Naive thymus-derived CD8-positive, alpha-beta T cell (primary cell): Measurements from ENCODE around the gene TMEM44. TPM values are rescaled to one million over a fixed set of nuclear protein-coding genes. Genes with fewer than 3 reads are reported as not detected.
A peak's percentile ranks its signal among the peaks of the same experiment; 100 is the strongest.

ENCODE experiments used
- ATAC-seq, 2 donors: fragments of 150-1000 bp; cut with Tn5 transposase in 1 of 2; sonication (Bioruptor Pico), chemical (Tn5 transposase) in 1 of 2; 1 replicate in 1 of 2; 2 replicates in 1 of 2; pipeline ENCODE4 v1.10.0; 2021; ENCODE audit warnings: mild to moderate bottlenecking in 2 of 2, moderate library complexity in 2 of 2
- POLR2A ChIA-PET: fragments of 350-600 bp; sonication (Branson Sonifier 250); formaldehyde crosslinking; loops from one replicate; lab custom pipeline; 2021; ENCODE audit warnings: antibody characterized with exemption; lab: Charles Lee
- DNase-seq, 10 donors: peaks; one replicate each; pipeline versions ENCODE4 v3.0.0 to v3.0.0-alpha.2; 2020 to 2022
- H3K27ac Mint-ChIP-seq, 10 donors: one replicate each; pipeline ENCODE4 v1.8.0; 2020 to 2022; ENCODE audit warnings: mild to moderate bottlenecking in 10 of 10, mixed read lengths in 10 of 10, moderate library complexity in 4 of 10, inconsistent platforms in 1 of 10
- H3K27me3 Mint-ChIP-seq, 5 donors: one replicate each; pipeline ENCODE4 v1.8.0; 2021 to 2022; ENCODE audit warnings: mixed read lengths in 5 of 5
- H3K36me3 Mint-ChIP-seq, 3 donors: one replicate each; pipeline ENCODE4 v1.8.0; 2020 to 2022; ENCODE audit warnings: mixed read lengths in 3 of 3, mild to moderate bottlenecking in 2 of 3, inconsistent platforms in 1 of 3
- H3K4me1 Mint-ChIP-seq, 4 donors: one replicate each; pipeline ENCODE4 v1.8.0; 2021 to 2022; ENCODE audit warnings: mixed read lengths in 4 of 4
- H3K4me3 Mint-ChIP-seq, 10 donors: one replicate each; pipeline ENCODE4 v1.8.0; 2020 to 2022; ENCODE audit warnings: mild to moderate bottlenecking in 10 of 10, mixed read lengths in 10 of 10, moderate library complexity in 6 of 10, inconsistent platforms in 1 of 10
- H3K9me3 Mint-ChIP-seq, 9 donors: one replicate each; pipeline ENCODE4 v1.8.0; 2020 to 2022; ENCODE audit warnings: mixed read lengths in 9 of 9, mild to moderate bottlenecking in 3 of 9, inconsistent platforms in 1 of 9, moderate library complexity in 1 of 9
- polyA plus RNA-seq, 3 donors: library from polyadenylated mRNA; unstranded; fragments of 300-500 nt; fragmentation: Illumina TruSeq; gene quantifications; one replicate each; pipeline ENCODE4 v1.2.3, GENCODE V29; 2021
- total RNA-seq, 8 experiments: library from RNA in 2 of 8; stranded (reverse) in 2 of 8; gene quantifications; one replicate each; pipeline ENCODE4 v1.2.3 and lab custom pipeline; 2021 to 2026

Gene TMEM44, protein sequence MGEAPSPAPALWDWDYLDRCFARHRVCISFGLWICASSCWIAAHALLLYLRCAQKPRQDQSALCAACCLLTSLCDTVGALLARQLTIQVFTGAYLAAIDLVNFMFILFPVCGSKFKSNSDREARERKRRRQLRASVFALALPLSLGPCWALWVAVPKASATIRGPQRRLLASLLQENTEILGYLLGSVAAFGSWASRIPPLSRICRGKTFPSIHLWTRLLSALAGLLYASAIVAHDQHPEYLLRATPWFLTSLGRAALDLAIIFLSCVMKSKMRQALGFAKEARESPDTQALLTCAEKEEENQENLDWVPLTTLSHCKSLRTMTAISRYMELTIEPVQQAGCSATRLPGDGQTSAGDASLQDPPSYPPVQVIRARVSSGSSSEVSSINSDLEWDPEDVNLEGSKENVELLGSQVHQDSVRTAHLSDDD
- total RNA-seq (1 to 10 TPM; 3.4 to 4.6 TPM), polyA plus RNA-seq (1 to 10 TPM in 2 of 3 donors, under 1 TPM in 1; 0.14 to 2.0 (median 1.6) TPM), total RNA-seq (lab: John Stamatoyannopoulos, UW) (1.4 to 4.1 (median 1.9) reads per million in 6 experiments)

DNA sequence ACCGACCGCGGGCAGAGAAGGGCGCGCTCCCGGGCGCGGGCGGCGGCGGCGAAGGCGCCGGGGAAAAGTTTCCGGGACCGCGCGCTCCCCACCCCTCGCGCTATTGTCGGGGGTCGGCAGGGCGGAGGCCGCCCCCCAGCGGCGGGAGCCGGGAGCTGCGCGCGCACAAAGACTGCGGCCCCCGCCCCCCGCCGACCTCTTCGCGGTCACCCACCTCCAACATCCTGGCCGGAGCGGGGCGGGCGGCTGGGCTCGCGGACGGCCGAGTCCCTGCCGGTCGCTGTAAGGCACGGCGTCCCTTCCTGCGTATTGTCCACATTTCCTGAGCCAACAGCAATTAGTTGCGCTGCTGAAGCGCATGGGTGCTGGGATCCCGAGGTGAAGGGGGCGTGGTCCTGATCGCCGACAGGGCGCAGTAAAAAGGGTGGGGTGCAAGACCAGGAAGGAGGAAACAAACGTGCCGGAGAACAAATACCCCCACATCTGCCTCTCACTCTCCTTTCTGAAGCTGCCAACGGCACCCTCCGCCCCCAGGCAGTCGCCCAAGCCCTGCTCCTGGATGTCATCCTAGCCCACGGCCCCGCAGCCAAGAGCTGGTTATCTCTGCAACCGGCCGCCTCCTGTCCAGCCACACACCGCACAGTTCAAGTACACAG is at the start of gene TMEM44:
Gene TMEM44 (minus strand): TSS at position 71 of the 656 bp plus-strand sequence. CDS start 204 bp downstream, outside the sequence.
- H3K27me3 Mint-ChIP-seq, result no peaks in the 10 kb centered on the region
- POLR2A ChIA-PET, result interaction anchor here (0.6 to 0.9 kb wide), 3 partner anchors 9 to 56 kb away, joined by 3 to 4 read pairs (median 3); no protein-coding TSS in a partner anchor
- DNase-seq (peak; percentile 49 to 80 (median 66)), ATAC-seq (peak; percentile 79 to 81)
- H3K36me3 Mint-ChIP-seq, result no peaks in the 10 kb centered on the region
- H3K9me3 Mint-ChIP-seq, result no peaks in the 10 kb centered on the region
- peak within 1 kb of the TSS in 9 of 10 donors; percentile 46 to 92 (median 87) for H3K27ac Mint-ChIP-seq
- peak within 1 kb of the TSS; percentile 83 to 93 (median 86) for H3K4me3 Mint-ChIP-seq
- peaks cover 0 to 18% (median 5%) of the 10 kb centered on the region in 4 donors for H3K4me1 Mint-ChIP-seq

GRCh38 chr3:194682694-194683310 is 49.6 kb upstream of the TMEM44 start:
- DNase-seq (peak; percentile 20 to 82 (median 62)), ATAC-seq (peak; percentile 74 to 78)
- Mint-ChIP-seq H3K27me3 (peaks cover 0 to 24% (median 2%) of the 10 kb centered on the region in 5 donors), H3K36me3 (no peaks in the 10 kb centered on the region), H3K27ac (peak overlapping the region in 5 of 10 donors; percentile 7 to 79 (median 16)), H3K4me3 (peak overlapping the region in 1 of 10 donors; percentile 12), H3K4me1 (peaks cover 20 to 41% (median 35%) of the 10 kb centered on the region in 4 donors), H3K9me3 (no peaks in the 10 kb centered on the region)
- POLR2A ChIA-PET, result interaction anchor here (0.5 to 2.5 kb wide), 9 partner anchors 10 to 729 kb away, joined by 3 to 22 read pairs (median 5); partner anchors contain the start of genes LSG1 and XXYLT1

DNA sequence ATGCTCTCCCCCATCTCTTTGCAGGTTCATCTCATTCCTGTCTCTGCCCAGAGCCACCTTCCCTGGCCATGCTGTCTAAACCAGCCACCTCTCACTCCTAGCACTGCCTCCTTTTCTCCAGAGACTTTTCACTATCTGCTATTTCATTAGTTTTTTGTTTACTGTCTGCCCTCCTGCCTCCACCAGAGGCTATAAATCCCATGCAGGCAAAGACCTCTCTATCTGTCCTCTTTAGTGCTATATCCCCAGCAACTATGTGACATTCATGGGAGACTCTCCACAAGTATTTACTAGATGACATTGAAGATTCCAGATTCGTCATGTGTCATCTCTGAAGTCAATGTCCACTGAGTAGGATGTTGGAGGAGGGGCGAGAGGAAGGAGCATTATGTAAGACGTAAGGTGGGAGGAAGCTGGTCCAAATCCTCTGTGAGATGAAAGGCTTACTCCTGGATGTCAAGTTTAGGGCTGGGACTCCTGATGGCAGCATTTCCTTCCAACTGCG is 49.0 kb upstream of the TMEM44 start:
- peak overlapping the region in 4 of 10 donors; percentile 7 to 34 (median 12) for H3K27ac Mint-ChIP-seq

GRCh38 chr3:194680888-194681615 is 47.8 kb upstream of the TMEM44 start:
- H3K27ac Mint-ChIP-seq, result peak overlapping the region in 2 of 10 donors; percentile 2 to 38
- H3K4me3 Mint-ChIP-seq, result no peak overlapping the region

More for the DNA sequence above, 49.0 kb upstream of the TMEM44 start:
- ATAC-seq (no peak), DNase-seq (no peak)
- H3K27me3 Mint-ChIP-seq, result peaks cover 0 to 22% (median 2%) of the 10 kb centered on the region in 5 donors
- H3K9me3 Mint-ChIP-seq, result no peaks in the 10 kb centered on the region
- H3K4me1 Mint-ChIP-seq, result peaks cover 19 to 39% (median 32%) of the 10 kb centered on the region in 4 donors
- no peaks in the 10 kb centered on the region for H3K36me3 Mint-ChIP-seq
- POLR2A ChIA-PET, result interaction anchor here (0.5 to 2.5 kb wide), 6 partner anchors 9 to 729 kb away, joined by 3 to 22 read pairs (median 8); partner anchors contain the start of genes LSG1 and XXYLT1
- no peak overlapping the region for H3K4me3 Mint-ChIP-seq

DNA sequence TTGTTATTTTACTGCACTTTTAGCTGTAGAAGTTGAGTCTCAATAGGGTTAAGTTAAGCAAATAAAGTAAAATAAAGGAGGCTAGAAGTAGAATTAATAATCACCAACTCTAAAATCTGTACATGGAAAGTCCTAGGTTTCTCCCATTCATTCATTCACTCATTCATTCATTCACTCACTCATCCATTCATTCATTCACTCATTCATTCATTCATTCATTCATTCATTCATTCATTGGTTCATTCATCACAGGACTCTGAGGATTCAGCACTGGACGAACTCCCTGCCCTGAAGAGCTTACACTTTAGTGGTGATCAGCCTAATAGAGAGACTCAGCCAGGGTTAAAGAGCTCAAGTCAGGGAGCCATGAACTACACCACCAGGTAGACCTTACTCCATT is 43.3 kb upstream of the TMEM44 start:
- Mint-ChIP-seq H3K27me3 (peaks cover 0 to 7% (median 0%) of the 10 kb centered on the region in 5 donors), H3K4me3 (no peak overlapping the region), H3K27ac (no peak overlapping the region), H3K36me3 (no peaks in the 10 kb centered on the region), H3K9me3 (no peaks in the 10 kb centered on the region), H3K4me1 (peaks cover 2 to 13% (median 8%) of the 10 kb centered on the region in 4 donors)
- DNase-seq, result no peak
- ATAC-seq, result no peak
- POLR2A ChIA-PET, result no interaction called here

More at GRCh38 chr3:194680888-194681615, 47.8 kb upstream of the TMEM44 start:
- Mint-ChIP-seq H3K9me3 (no peaks in the 10 kb centered on the region), H3K4me1 (peaks cover 16 to 33% (median 23%) of the 10 kb centered on the region in 4 donors), H3K27me3 (peaks cover 0 to 15% (median 0%) of the 10 kb centered on the region in 5 donors), H3K36me3 (no peaks in the 10 kb centered on the region)
- DNase-seq (no peak), ATAC-seq (no peak)
- POLR2A ChIA-PET, result no interaction called here

DNA sequence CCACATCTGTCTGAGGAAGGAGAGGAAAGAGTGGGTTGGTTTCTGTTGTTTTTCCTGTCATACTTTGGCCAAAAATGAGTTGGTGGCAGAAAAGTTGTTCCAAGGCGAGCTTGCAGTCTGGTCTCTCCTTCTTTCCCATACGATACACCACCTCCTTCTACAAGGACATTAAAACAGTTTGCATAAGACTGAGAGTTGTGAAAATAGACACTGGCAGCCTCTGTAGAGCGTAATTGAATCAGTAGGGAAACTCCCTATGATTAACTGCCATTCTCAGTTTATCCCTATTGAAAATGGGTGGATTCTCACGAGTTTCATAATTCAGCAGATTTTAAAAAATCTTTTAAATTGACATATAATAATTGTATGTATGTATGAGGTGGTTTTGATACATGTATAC is 42.5 kb upstream of the TMEM44 start:
- ATAC-seq (no peak), DNase-seq (no peak)
- Mint-ChIP-seq H3K27ac (peak overlapping the region in 1 of 10 donors; percentile 19), H3K4me3 (no peak overlapping the region), H3K9me3 (no peaks in the 10 kb centered on the region), H3K4me1 (peaks cover 5 to 18% (median 16%) of the 10 kb centered on the region in 4 donors), H3K36me3 (peaks cover 0 to 3% (median 0%) of the 10 kb centered on the region in 3 donors), H3K27me3 (peaks cover 0 to 7% (median 0%) of the 10 kb centered on the region in 5 donors)
- POLR2A ChIA-PET, result interaction anchor here (1.0 to 1.2 kb wide), 2 partner anchors 11 to 91 kb away, joined by 3 to 4 read pairs; no protein-coding TSS in a partner anchor

DNA sequence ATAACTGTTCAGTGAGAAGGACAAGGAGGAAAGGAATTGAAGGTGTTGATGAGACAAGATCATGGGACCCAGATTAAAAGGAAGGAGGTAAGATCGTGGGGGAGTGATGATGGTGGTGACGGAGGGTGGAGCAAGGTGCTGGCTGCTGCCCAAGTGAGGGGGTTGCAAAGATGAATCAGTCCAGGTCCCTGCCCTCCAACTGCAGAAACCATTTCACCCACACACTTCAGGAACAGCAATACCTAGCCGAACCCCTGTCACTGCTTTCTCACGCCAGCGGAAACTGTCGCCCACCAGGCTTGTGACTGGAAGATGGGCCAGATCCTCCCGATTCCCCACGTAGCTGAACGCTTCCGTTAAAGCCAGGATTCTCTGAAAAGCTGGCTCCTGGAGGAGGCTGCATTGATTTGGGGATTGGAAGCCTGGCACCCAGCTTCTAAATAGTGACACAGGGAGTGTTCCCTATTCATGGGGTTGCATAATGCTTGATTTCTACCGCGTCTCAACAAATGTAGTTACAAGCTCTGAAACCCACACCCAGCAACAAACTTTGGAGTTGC is 41.9 kb upstream of the TMEM44 start:
- Mint-ChIP-seq H3K4me1 (peaks cover 5 to 23% (median 18%) of the 10 kb centered on the region in 4 donors), H3K36me3 (peaks cover 0 to 3% (median 0%) of the 10 kb centered on the region in 3 donors), H3K9me3 (no peaks in the 10 kb centered on the region), H3K4me3 (no peak overlapping the region), H3K27me3 (peaks cover 0 to 7% (median 0%) of the 10 kb centered on the region in 5 donors), H3K27ac (peak overlapping the region in 3 of 10 donors; percentile 3 to 25 (median 20))
- DNase-seq, result no peak
- no peak for ATAC-seq
- POLR2A ChIA-PET, result interaction anchor here (1.0 to 1.2 kb wide), 2 partner anchors 12 to 91 kb away, joined by 3 to 4 read pairs; no protein-coding TSS in a partner anchor

- POLR2A ChIA-PET, result interaction anchor here (0.8 to 3.6 kb wide), 3 partner anchors 10 to 588 kb away, joined by 3 to 22 read pairs (median 19); no protein-coding TSS in a partner anchor
- peak overlapping the region in 1 of 10 donors; percentile 35 for H3K27ac Mint-ChIP-seq
- no peak for ATAC-seq
Measured at GRCh38 chr3:194673761-194674160, 40.5 kb upstream of the TMEM44 start.

DNA sequence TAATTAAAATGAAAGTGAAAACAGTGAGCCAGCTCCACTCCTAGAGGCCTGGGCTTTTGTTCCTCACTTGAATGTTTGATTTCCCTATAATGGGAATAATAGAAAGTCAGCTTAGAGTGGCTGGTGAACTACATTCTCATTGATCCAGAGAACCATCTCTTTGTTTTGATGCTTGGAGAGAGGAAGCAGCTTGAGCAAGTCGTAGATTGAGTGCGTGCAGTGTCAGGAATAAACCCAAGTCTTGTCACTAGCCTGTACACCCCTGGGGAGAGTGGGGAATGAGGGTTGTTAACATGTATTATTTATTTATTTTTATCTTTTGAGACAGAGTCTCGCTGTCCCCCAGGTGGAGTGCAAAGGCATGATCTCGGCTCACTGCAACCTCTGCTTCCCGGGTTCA is 39.7 kb upstream of the TMEM44 start:
- peaks cover 0 to 19% (median 4%) of the 10 kb centered on the region in 3 donors for H3K36me3 Mint-ChIP-seq
- no peak for DNase-seq
- H3K4me1 Mint-ChIP-seq, result peaks cover 16 to 38% (median 32%) of the 10 kb centered on the region in 4 donors
- peaks cover 0 to 7% (median 0%) of the 10 kb centered on the region in 5 donors for H3K27me3 Mint-ChIP-seq
- H3K4me3 Mint-ChIP-seq, result peak overlapping the region; percentile 39 to 100 (median 98)
- ATAC-seq, result no peak
- POLR2A ChIA-PET, result interaction anchor here (0.8 to 4.3 kb wide), 13 partner anchors 10 to 870 kb away, joined by 3 to 31 read pairs (median 7); partner anchors contain the start of genes ACAP2, ATP13A3, FAM43A and PPP1R2
- H3K27ac Mint-ChIP-seq, result peak overlapping the region; percentile 88 to 100 (median 99)
- H3K9me3 Mint-ChIP-seq, result no peaks in the 10 kb centered on the region

More at GRCh38 chr3:194673761-194674160, 40.5 kb upstream of the TMEM44 start:
- DNase-seq, result no peak
- peak overlapping the region in 7 of 10 donors; percentile 30 to 52 (median 46) for H3K4me3 Mint-ChIP-seq
- no peaks in the 10 kb centered on the region for H3K9me3 Mint-ChIP-seq
- peaks cover 11 to 31% (median 27%) of the 10 kb centered on the region in 4 donors for H3K4me1 Mint-ChIP-seq
- peaks cover 0 to 13% (median 0%) of the 10 kb centered on the region in 3 donors for H3K36me3 Mint-ChIP-seq
- peaks cover 0 to 7% (median 0%) of the 10 kb centered on the region in 5 donors for H3K27me3 Mint-ChIP-seq
